HS-27A (cell line): Measurements from ENCODE around the gene SORCS2.

Source experiments
- DNase-seq: peaks from one replicate; pipeline ENCODE4 v3.0.0-alpha.2; 2012; ENCODE audit warnings: low read depth, missing footprints

SORCS2 gene

DNA sequence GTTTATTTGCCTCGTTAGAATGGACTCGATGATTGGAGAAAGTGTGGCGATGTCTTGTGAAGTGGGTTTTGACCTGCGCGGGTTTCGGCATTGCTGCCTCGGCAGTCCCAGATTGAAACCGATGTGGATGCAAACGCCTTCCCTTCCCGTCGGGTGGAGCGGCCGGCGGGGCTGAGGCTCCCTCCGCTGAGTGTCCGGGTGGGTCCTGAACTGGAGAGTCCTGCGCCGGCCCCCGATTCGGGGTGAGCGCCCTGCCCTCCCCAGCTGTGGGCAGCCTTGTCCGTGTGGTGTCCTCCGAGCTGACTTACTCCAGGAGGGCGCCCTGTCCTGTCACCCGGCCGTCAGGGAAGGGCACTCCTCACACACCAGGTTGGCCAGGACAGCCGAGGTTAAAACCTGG, 317.7 kb downstream of the SORCS2 start:
- no peak for DNase-seq

DNA sequence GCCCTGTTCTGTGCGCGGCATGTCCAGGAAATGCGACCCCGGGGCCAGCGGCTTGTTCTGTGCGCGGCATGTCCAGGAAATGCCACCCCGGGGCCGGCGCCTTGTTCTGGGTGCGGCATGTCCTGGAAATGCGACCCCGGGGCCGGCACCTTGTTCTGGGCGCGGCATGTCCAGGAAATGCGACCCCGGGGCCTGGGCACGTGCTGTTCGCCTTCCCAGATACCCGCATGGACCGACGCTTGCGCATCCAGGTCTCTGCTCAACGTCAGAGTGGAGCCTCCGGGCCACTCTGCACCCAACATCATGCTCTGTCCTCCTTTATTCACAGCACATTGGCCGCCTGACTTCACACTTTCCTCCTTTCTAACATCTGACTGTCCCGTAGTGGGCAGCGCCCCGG, 318.2 kb downstream of the SORCS2 start:
- DNase-seq = no peak

DNA sequence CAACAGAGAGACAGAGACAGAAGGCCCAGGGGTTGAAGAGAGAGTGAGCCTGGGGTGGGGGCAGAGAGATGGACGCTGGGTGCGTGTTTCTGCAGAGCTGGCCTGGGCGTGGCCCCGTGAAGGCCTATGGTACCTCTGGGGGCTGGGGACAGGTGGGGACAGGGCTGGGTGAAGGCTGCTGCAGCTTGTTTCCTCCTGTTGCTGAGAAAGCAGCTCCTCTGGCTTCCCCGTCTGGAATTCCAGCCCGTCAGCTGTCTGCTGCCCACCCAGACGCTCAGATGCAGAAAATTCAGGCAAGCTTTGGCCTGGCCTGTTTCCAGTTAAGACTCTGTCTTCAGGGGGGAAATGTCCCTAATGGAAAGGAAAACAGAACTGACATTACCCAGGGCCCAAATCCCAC, 319.2 kb downstream of the SORCS2 start:
- DNase-seq = no peak

DNA sequence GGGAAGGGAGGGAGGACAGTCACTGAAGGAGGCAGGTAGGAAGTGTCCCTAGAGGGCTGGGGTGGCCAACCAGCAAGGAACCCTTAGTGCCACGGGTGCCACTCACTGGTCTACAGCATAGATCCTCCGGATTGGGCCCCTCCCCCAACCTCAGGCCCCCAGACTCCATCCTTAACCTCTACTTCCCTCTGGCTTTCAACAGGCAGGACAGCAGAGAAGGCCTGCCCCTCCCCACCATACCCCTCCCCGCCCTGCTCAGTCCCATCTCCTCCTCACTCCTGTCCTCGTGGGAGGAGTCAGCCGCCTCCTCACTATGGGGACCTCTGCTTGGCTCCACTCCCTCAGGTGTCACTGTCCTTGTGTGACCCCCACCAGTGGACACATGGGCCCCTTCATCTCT, 320.1 kb downstream of the SORCS2 start:
- no peak for DNase-seq

DNA sequence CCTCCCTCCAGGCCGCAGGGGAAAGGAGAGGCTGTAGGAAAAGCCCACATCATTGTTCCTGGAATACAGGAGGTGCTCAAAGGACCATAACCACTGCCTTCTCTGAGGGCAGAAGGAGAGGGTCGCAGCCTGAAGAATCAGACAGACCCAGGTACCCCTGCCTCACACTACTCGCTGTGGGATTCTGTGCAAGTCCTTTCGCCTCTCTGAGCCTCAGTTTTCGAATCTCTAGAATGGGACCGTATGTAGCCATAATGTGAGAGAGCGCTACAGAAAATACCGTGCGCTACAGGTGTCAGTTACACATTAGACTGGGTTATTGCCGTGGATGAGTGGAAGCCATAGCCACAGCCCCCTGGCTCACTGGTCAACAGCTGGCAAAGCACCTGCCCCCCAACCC, 320.6 kb downstream of the SORCS2 start:
- DNase-seq = no peak

DNA sequence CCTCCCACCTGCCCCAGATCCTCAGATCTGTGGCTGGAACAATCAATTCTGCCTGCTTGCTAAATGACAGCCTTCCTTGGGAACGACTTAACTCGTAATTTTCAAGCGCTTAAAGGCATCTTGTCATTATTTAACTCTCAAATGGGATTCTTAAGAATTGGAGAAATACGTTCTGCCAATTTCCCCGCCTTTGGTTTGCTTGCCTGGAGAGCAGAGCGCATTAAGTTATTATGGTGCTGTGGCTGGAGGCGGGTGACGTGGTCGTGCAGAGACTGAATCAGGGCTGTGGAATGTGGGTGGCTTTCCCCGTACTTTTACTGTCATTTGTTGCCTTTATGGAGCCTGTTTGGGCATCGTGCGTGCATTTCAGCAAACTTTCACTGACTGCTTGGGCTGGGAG, 321.3 kb downstream of the SORCS2 start:
- peak; percentile 31 for DNase-seq

DNA sequence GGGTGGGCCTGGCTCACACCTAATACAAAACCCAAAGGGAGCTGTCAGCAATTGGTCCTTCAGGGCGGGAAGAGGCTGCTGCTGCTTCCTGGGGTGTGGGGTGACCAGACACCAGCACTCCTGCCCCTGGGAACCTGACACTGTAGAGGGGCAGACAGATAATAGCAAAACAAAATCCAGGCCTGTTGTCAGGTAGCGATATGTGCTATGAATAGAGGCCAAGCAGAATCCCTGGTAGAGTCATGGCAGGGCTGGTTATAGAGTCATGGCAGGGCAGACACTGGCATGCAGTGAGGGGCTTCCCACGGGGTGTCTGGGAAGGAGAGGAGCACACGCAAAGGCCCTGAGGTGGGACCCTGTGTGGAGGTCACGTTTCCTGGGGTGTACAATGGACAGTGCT, 321.9 kb downstream of the SORCS2 start:
- DNase-seq = no peak

DNA sequence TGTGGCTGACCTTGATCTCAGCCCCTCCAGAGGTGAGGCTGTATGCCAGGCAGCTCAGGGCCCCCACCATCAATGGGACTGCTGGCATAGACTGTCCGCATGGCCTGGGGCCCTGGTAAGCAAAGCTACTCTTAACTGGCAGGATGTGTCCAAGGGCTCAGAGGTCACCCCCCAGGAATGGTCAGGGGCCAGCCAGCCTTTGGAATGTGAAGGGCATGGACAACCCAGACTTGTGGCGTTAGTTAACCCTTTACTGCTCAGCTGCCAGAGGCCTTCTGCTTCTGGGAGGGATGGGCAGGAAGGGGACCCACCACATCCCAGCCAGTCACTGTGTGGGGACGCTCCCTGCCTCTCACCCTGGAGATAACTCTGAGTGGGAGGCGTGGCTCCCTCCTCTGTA, 322.5 kb downstream of the SORCS2 start:
- DNase-seq = no peak

DNA sequence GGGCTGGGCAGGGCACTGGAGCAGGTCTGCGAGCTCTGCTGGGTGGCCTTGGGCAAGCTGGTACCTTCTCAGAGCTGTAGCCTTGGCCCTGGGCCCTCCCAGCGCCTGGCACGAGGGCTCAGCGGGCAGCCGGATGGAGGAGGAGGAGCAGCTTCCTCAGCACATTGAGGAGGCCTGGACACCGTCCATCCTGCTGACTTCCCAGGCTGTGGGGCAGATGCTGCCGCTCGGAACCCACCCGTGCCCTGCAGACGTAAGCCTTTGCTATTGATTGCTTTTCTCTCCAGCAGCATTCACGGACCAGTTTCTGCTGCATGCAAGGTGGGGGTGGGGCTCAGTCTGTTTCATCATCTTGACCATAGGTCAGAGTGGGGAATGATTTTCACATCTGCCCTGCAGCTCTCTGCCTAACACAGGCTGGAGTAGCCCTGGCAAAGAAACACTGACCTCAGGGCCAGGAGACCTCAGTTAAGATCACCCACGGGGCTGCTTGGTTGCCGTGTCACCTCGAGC, 323.1 kb downstream of the SORCS2 start:
- no peak for DNase-seq

DNA sequence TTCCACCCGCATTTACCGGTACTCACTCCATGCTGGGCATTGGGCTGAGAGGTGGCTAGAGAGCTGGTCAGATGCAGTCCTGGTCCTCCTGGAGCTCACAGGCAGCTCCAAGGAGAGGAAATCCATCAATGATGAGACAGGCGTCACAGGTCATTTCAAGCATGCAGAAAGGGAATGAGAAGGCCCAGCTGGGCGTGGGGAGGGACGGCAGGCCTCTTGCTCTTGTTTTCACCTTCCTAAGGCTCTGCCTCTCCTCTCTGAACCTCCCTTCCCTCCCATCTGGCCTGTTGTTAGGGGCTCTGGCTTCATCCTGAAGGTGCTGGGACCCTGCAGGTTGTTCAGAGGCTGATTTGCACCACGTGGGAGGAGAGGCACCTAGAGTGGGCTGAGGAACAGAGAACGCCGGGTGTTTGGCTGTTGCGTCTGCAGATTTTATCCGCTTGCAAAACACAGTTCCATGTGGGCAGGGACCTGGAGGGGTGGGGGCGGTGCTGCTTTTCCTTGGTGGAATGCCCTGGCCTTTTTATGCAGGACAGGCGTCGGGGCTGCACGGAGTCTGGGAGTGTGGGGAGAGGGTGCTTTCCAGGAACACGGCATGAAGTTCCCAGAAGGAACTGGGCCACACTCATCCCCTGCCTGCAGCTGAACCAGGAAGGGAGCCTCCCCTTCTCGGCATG, 323.9 kb downstream of the SORCS2 start:
- DNase-seq = no peak

DNA sequence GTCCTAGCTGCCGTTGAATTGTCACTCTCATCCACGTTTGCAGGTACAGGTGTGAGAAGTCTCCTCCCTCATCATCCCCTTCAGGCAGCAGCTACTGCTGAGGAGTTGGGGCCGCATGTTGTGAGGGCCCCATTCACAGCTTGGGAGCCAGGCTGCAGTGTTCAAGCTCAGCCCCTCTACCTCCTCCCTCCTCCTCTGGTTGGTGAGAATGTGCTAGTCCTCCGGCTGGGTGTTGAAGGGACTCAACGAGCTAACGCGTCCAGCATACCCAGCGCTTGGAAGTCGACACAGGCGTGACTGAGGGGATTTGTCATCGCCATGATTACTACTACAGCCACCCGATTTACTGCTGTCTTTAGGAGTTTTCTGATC, 324.4 kb downstream of the SORCS2 start:
- DNase-seq = no peak

DNA sequence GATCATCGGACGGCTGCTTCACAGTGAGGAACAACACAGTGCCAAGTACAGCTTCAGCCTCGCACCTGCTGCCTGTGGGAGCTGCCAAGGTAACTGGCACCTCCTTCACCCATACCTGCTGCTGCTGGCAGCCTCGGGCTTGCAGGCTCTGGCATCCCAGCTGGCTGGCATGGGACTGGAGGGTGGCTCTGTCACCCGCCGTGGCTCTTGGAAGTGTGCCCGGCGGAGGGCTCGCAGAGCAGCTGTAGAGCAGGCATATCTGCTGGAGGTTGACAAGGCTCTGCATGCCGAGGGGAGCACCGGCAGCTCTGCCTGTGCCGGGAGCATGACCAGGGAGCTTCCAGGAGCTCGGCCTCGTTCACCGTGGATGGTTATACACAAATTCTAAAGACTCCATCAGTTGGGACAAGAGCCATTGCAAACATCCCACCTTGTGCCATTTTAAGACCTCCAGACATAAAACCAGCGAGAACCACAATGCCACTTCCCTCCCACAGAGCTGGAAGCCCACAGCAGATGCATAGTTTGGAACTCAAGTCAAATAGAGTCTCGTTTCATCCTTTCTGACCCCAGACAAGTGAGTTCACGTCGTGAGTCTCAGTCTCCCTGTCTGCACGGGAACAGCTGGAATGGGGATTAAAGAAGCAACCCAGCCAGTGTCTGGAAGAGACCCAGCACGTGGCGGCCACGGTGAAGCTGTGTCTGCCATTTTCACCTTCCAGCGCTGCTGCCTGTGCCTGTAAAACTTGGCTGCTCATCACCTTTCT, 326.7 kb downstream of the SORCS2 start:
- DNase-seq = no peak

DNA sequence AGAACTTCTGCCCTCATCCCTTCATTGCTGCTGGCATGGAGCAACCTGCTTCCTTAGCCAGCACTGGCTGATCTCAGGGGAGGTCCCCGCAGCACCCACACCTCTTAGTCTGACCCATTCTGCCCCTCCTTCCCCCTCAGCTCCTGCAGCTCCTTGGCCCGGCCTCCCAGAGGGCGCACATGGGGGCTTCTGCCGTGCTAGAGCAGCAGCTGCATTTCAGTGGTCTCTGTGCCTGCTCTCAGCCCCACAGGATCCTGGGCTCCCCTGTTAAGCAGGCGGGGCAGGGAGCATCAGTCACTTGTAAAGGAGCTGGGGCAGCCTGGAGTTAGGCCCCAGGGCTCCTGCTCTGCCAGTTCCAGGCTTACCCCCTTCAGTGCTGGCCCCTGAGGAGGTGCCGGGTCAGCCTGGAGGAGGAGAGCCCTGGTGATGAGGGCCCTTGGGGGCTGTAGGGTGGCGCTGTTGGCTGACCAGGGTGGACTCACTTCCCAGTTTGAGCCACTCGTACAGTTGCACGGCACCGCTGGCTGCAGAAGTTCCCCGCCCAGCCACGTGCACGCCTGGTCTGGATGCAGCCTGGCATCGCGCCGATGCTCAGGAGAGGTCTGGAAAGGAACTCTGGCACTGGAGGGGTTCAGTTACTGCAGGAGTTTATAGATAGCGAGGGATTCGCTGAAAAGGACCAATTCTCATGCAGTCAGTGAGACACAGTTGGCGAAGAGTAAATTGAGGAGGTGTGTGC, 327.5 kb downstream of the SORCS2 start:
- no peak for DNase-seq

DNA sequence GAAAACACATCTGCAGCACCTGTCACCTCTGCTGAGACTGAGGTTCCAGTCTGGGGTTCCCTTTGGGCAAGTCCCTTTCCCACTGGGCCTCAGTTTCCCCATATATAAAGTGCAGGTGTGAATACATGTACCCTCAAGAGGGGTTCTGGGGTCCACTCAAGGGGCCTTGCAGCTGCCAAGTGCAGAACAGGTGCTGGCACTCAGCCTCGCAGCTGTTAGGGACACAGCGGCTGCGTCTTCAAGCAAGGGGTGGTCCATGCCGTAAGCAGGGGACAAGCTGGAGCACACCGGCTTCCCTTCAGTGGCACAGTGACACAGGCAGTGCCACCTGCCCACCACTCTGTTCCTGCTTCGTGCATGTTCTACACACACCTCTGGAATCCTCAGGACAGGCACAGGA, 329.3 kb downstream of the SORCS2 start:
- no peak for DNase-seq

DNA sequence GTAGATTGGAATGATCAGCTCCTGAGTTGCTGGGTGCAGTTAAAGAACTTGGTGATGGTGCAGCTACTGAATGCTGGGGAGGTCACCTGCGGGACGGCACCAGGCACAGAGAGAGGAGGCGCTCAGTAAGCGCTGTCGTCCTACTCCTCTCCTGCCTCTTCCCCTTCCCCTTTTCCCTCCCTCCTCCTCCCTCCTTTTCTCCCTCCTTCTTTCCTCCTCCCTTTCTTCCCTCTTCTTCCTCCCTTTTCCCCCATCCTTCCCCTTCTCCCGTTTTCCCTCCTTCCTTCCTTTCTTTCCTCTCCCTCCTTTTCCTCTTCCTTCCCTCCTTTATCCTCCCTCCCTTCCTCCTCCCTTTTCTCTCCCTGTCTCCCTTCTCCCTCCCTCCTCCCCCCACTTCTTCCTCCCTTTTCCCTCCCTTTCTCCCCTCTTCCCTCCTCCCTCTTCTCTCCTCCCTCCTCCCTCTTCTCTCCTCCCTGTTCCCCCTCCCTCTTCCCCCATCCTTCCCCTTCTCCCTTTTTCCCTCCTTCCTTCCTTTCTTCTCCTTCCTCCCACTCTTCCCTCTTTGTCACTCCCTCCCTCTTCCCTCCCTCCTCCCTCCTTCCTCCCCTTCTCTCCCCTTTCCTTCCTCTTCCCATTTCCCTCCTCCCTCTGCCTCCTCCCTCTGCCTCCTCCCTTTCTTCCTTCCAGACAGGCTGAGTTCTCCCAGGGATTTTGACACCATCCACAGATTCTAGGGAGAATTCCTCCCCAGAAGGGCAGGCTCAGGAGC, 330.3 kb downstream of the SORCS2 start:
- no peak for DNase-seq

DNA sequence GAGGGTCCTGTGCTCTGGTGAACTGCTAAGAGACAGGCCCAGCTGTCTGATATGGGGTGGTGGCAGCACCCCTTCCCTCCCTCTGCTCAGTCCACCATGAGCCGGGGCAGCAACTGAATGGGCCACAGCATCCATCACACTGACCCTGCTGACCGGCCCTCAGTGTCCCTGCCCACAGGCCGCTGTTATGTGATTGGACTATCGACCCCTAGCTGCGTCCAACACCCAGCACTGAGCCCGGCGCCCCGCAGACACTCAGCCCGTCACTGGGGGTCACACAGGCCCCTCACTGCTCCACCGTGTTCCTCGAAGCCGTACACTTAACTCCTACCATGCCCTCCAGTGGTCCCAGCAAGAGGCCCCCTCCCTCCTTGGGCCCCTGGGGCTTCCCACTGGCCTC, 331.2 kb downstream of the SORCS2 start:
- DNase-seq = no peak

DNA sequence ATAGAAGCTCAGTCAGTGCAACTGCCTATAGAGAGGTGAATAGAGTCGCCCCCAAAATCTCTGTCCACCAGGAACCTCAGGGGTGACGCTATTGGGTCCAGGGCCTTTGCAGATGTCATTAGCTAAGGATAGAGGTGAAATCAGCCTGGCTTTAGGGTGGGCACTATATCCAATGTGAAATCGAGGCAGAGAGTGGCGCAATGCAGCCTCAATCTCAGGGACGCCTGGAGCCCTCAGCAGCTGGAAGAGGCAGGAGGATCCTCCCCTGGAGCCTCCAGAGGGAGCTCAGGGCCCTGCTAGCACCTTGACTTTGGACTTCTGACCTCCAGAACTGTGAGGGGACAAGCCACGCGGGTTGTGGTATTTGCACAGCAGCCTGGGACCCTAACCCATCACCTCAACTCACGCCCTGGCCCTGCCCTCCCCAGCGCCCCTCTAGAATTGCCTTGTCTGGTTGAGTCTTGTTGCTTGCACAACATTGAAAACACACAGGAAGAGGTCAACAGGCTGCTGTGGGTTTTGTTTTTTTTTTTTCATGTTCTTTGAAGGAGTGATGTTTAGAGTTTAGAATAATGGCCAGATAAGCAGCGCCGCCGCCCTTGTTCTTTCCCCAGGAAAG, 331.8 kb downstream of the SORCS2 start:
- DNase-seq = no peak

DNA sequence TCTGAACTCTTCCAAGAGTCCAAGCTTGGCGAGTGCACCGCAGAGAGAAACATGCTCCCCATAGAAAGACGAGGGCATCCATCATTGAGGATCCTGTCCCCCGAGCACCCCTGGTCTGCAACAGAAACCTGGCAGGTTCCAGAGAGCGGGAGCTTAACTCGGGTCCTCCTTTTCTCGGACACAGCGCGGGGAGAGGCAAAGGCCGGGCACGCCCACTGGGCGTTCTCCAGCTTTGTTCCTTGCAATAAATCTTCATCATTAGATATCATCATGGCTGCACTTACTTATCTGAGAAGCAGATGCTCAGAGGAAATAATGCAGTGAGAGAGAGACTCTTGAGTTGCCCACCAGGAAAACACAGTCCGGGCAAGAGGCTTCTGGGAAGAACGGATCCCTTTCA, 332.5 kb downstream of the SORCS2 start:
- no peak for DNase-seq

DNA sequence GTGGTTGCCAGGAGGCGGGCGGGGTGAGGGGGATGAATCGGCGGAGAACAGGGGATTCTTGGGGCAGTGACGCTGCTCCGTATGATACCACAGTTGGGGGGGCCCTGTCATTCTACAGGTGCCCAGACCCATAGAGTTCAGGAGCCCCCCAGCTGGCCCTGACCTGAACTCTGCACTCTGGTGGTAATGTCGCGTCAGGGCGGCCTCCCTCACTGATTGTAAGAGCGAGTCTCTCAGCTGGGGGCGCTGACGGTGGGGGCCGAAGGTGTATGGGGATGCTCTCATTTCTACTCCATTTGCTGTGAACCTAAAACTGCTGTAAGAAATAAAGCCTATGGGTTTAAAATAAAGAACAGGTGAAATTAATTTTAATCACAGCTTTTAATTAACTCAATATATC, 334.2 kb downstream of the SORCS2 start:
- no peak for DNase-seq

DNA sequence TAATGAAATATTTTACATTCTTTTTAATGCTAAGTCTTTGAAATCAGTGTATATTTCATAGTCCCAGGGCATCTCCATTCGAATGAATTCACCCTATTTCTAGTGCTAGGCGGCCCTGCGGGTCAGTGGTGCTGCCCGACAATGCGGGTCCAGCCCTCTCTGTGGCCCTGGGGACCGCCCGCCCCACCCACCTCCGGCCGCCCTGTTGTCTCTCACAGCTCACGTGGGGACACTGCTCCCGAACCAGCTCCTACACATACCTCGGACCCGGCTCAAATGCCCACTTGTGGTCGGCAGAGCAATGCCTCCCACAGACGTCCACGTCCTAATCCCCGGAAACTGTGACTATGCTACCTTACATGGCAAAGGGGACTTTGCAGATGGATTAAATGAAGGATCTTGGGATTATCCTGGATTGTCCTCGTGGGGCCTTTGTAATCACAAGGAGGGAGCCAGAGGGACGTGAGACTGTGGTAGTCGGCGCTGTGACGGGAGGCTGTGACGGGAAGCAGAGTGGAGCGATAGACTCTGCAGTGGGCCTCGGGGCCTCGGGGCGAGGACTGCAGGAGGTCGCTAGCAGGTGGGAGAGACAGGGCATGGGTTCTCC, 334.7 kb downstream of the SORCS2 start:
- no peak for DNase-seq

DNA sequence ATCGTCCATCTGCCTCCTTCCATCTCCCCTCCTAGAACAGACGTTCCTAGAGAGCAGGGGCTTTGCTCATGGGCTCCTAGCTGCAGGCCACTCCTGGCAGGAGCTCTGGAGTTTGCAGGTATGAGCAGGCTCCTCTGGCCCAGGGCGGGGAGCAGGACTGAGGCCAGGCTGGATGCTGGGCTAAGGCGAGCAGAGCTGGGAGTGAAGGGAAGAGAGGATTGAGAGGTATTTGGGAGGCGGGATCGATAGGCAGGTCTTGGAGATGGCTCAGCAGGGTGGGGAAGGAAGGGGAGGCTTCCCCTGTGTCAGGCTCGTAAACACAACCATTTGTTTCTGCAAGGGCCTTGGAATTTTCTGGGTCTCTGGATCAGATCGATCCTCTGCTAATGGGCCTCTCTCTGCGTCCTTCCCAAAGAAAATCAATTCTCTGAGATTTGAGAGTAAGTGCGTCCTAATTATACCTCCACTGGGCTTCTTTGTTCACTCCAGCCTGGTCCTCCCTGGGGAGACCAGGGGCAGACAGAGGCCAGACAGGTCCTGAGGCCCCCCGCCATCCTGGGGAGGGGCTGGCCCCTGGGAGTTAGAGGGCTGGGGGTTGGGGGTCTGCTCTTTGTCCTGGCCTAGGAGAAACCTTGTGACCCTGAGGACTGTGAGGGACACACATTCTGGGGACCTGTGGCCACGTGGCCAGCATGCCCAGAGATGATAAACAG, 337.2 kb downstream of the SORCS2 start:
- DNase-seq = no peak
